ENCODE results near the gene NOTCH1. TPM values are rescaled to one million over a fixed set of nuclear protein-coding genes. Genes with fewer than 3 reads are reported as not detected.

NOTCH1 gene
- total and polyA plus RNA-seq, 7 experiments from 2014 or later: 1.9 to 92.9 (median 52.0) TPM

- H3K4me3 ChIP-seq (ENCODE audit: low read length): no peak overlapping the region
- Mint-ChIP-seq H3K27me3 (no peaks in the 10 kb centered on the region), H3K4me1 (no peaks in the 10 kb centered on the region), H3K4me3 (no peak overlapping the region), H3K36me3 (peaks cover 0 to 6% (median 0%) of the 10 kb centered on the region in 5 donors), H3K27ac (no peak overlapping the region), H3K9me3 (no peaks in the 10 kb centered on the region)
- H3K27me3 ChIP-seq (ENCODE audit: control insufficient read depth in 2 of 2, insufficient read depth in 2 of 2, low read length in 2 of 2): no peaks in the 10 kb centered on the region
- H3K36me3 ChIP-seq (ENCODE audit: control insufficient read depth in 2 of 3, insufficient read depth in 3 of 3, low read length in 3 of 3): peaks cover 0 to 100% (median 12%) of the 10 kb centered on the region in 3 experiments
- DNase-seq (no peak), ATAC-seq (no peak)
- H3K9me3 ChIP-seq (ENCODE audit: control insufficient read depth in 2 of 3, low read length in 3 of 3): no peaks in the 10 kb centered on the region
- H3K4me1 ChIP-seq (ENCODE audit: control insufficient read depth in 2 of 2, insufficient read depth in 2 of 2, low read length in 2 of 2): no peaks in the 10 kb centered on the region
- H3K27ac ChIP-seq (ENCODE audit: low read depth, low read length): no peak overlapping the region
- CTCF ChIA-PET: no interaction called here
- intact Hi-C loops (cut with micrococcal nuclease): loop anchor here in 1 of 2 donors (5.0 kb wide), 1 partner anchor 37 kb away; the partner anchor contains the start of gene NOTCH1
- POLR2A ChIA-PET: interaction anchor here (0.7 kb wide), 1 partner anchor 14 kb away, joined by 3 read pairs; no protein-coding TSS in a partner anchor
These were observed 35.3 kb downstream of the NOTCH1 start for GRCh38 chr9:136510561-136510960.

- Histone ChIP-seq H3K9me3 (ENCODE audit: control insufficient read depth in 2 of 3, low read length in 3 of 3) (no peaks in the 10 kb centered on the region), H3K27me3 (ENCODE audit: control insufficient read depth in 2 of 2, insufficient read depth in 2 of 2, low read length in 2 of 2) (no peaks in the 10 kb centered on the region), H3K4me3 (ENCODE audit: low read length) (no peak overlapping the region), H3K27ac (ENCODE audit: low read depth, low read length) (no peak overlapping the region), H3K36me3 (ENCODE audit: control insufficient read depth in 2 of 3, insufficient read depth in 3 of 3, low read length in 3 of 3) (peaks cover 0 to 100% (median 11%) of the 10 kb centered on the region in 3 experiments), H3K4me1 (ENCODE audit: control insufficient read depth in 2 of 2, insufficient read depth in 2 of 2, low read length in 2 of 2) (no peaks in the 10 kb centered on the region)
- Mint-ChIP-seq H3K36me3 (peaks cover 0 to 6% (median 0%) of the 10 kb centered on the region in 5 donors), H3K9me3 (no peaks in the 10 kb centered on the region), H3K4me3 (no peak overlapping the region), H3K4me1 (no peaks in the 10 kb centered on the region), H3K27me3 (no peaks in the 10 kb centered on the region), H3K27ac (no peak overlapping the region)
- ChIA-PET CTCF (no interaction called here), POLR2A (no interaction called here)
- ATAC-seq: no peak
- DNase-seq: no peak
- intact Hi-C loops (cut with micrococcal nuclease): no loop called here
These were observed 36.3 kb downstream of the NOTCH1 start for GRCh38 chr9:136509549-136509948.

- no peaks in the 10 kb centered on the region for H3K9me3 Mint-ChIP-seq
- peaks cover 0 to 100% (median 11%) of the 10 kb centered on the region in 3 experiments for H3K36me3 ChIP-seq (ENCODE audit: control insufficient read depth in 2 of 3, insufficient read depth in 3 of 3, low read length in 3 of 3)
- H3K27me3 Mint-ChIP-seq: no peaks in the 10 kb centered on the region
- H3K36me3 Mint-ChIP-seq: peaks cover 0 to 6% (median 0%) of the 10 kb centered on the region in 5 donors
- DNase-seq: no peak
- H3K27me3 ChIP-seq (ENCODE audit: control insufficient read depth in 2 of 2, insufficient read depth in 2 of 2, low read length in 2 of 2): no peaks in the 10 kb centered on the region
- ChIA-PET POLR2A (no interaction called here), CTCF (no interaction called here)
- no peak overlapping the region for H3K4me3 Mint-ChIP-seq
- H3K4me1 Mint-ChIP-seq: no peaks in the 10 kb centered on the region
- no peak overlapping the region for H3K27ac ChIP-seq (ENCODE audit: low read depth, low read length)
- ATAC-seq: no peak
- no peaks in the 10 kb centered on the region for H3K4me1 ChIP-seq (ENCODE audit: control insufficient read depth in 2 of 2, insufficient read depth in 2 of 2, low read length in 2 of 2)
- no peak overlapping the region for H3K27ac Mint-ChIP-seq
- H3K4me3 ChIP-seq (ENCODE audit: low read length): no peak overlapping the region
- intact Hi-C loops (cut with micrococcal nuclease): no loop called here
- no peaks in the 10 kb centered on the region for H3K9me3 ChIP-seq (ENCODE audit: control insufficient read depth in 2 of 3, low read length in 3 of 3)
These were observed 36.9 kb downstream of the NOTCH1 start for GRCh38 chr9:136508729-136509500.

DNA sequence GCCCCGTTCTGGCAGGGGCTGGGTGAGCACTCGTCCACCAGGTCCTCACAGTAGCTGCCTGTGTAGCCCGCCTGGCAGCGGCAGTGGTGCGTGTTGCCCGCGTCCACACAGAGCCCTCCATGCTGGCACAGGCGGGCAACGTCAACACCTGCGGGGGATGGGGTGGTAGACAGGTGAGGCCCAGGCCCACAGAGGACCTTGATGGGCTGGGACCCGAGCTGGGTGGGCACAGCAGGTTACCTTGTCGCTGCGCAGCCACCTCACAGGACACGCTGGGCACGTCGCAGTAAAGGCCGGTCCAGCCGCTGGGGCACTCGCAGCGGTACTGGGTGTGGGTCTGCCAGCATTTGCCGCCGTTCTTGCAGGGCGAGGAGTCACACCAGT lies 37.9 kb downstream of the NOTCH1 start:
- Histone ChIP-seq H3K36me3 (ENCODE audit: control insufficient read depth in 2 of 3, insufficient read depth in 3 of 3, low read length in 3 of 3) (peaks cover 0 to 100% (median 15%) of the 10 kb centered on the region in 3 experiments), H3K4me3 (ENCODE audit: low read length) (no peak overlapping the region), H3K9me3 (ENCODE audit: control insufficient read depth in 2 of 3, low read length in 3 of 3) (no peaks in the 10 kb centered on the region), H3K4me1 (ENCODE audit: control insufficient read depth in 2 of 2, insufficient read depth in 2 of 2, low read length in 2 of 2) (no peaks in the 10 kb centered on the region), H3K27ac (ENCODE audit: low read depth, low read length) (no peak overlapping the region), H3K27me3 (ENCODE audit: control insufficient read depth in 2 of 2, insufficient read depth in 2 of 2, low read length in 2 of 2) (no peaks in the 10 kb centered on the region)
- Mint-ChIP-seq H3K4me3 (no peak overlapping the region), H3K4me1 (no peaks in the 10 kb centered on the region), H3K9me3 (no peaks in the 10 kb centered on the region), H3K27me3 (no peaks in the 10 kb centered on the region), H3K36me3 (peaks cover 0 to 6% (median 0%) of the 10 kb centered on the region in 5 donors), H3K27ac (no peak overlapping the region)
- POLR2A ChIA-PET: no interaction called here
- intact Hi-C loops (cut with micrococcal nuclease): no loop called here
- CTCF ChIA-PET: no interaction called here
- DNase-seq: no peak
- no peak for ATAC-seq

DNA sequence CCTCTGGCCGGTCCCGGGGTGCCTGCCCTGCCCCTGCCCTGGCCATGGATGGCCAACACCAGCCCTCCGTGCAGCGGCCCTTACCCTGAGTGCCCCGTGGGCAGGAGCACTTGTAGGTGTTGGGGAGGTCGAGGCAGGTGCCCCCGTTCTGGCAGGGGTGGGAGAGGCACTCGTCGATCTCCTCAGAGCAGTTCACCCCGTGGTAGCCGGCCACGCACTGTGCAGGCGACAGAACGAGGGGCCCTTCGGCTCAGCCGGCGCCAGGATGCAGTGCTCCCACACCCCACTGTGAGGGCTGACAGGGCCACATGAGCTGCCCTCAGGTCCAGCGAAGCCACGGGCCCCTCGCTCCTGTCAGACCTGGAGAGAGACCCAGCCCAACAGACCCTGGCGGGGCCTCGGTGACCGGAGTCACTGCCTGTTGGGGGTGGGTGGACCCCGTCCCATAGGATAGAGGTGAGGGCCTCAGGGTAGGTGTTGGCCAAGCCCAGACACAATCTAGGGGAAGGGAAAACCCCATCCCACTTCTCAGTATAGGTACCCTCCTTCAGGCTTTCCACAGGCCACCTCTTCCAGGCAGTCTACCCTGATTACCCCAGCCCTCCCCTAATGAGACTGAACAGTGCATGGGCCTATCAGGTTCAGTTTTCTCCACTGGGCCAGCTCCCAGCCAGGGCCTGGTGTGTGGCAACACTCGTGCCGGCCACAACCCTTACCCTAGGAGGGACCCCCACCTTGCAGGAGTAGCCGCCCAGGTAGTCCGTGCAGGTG lies 38.4 kb downstream of the NOTCH1 start:
- H3K36me3 ChIP-seq (ENCODE audit: control insufficient read depth in 2 of 3, insufficient read depth in 3 of 3, low read length in 3 of 3): peaks cover 0 to 100% (median 15%) of the 10 kb centered on the region in 3 experiments
- H3K4me1 ChIP-seq (ENCODE audit: control insufficient read depth in 2 of 2, insufficient read depth in 2 of 2, low read length in 2 of 2): no peaks in the 10 kb centered on the region
- no peak overlapping the region for H3K27ac ChIP-seq (ENCODE audit: low read depth, low read length)
- no peak for DNase-seq
- no peaks in the 10 kb centered on the region for H3K27me3 ChIP-seq (ENCODE audit: control insufficient read depth in 2 of 2, insufficient read depth in 2 of 2, low read length in 2 of 2)
- H3K36me3 Mint-ChIP-seq: peaks cover 0 to 9% (median 0%) of the 10 kb centered on the region in 5 donors
- H3K4me3 ChIP-seq (ENCODE audit: low read length): no peak overlapping the region
- ChIA-PET POLR2A (no interaction called here), CTCF (no interaction called here)
- H3K27me3 Mint-ChIP-seq: no peaks in the 10 kb centered on the region
- H3K4me3 Mint-ChIP-seq: no peak overlapping the region
- H3K27ac Mint-ChIP-seq: no peak overlapping the region
- intact Hi-C loops (cut with micrococcal nuclease): no loop called here
- no peaks in the 10 kb centered on the region for H3K4me1 Mint-ChIP-seq
- H3K9me3 ChIP-seq (ENCODE audit: control insufficient read depth in 2 of 3, low read length in 3 of 3): no peaks in the 10 kb centered on the region
- no peaks in the 10 kb centered on the region for H3K9me3 Mint-ChIP-seq
- no peak for ATAC-seq

GRCh38 chr9:136506425-136506824 lies 39.4 kb downstream of the NOTCH1 start:
- no peaks in the 10 kb centered on the region for H3K4me1 Mint-ChIP-seq
- H3K27me3 ChIP-seq (ENCODE audit: control insufficient read depth in 2 of 2, insufficient read depth in 2 of 2, low read length in 2 of 2): no peaks in the 10 kb centered on the region
- no peak overlapping the region for H3K27ac Mint-ChIP-seq
- no peak for DNase-seq
- intact Hi-C loops (cut with micrococcal nuclease): no loop called here
- ChIA-PET POLR2A (no interaction called here), CTCF (no interaction called here)
- no peak for ATAC-seq
- H3K27me3 Mint-ChIP-seq: no peaks in the 10 kb centered on the region
- H3K4me3 ChIP-seq (ENCODE audit: low read length): no peak overlapping the region
- H3K27ac ChIP-seq (ENCODE audit: low read depth, low read length): no peak overlapping the region
- H3K9me3 ChIP-seq (ENCODE audit: control insufficient read depth in 2 of 3, low read length in 3 of 3): no peaks in the 10 kb centered on the region
- no peaks in the 10 kb centered on the region for H3K9me3 Mint-ChIP-seq
- peaks cover 0 to 100% (median 12%) of the 10 kb centered on the region in 3 experiments for H3K36me3 ChIP-seq (ENCODE audit: control insufficient read depth in 2 of 3, insufficient read depth in 3 of 3, low read length in 3 of 3)
- H3K4me3 Mint-ChIP-seq: no peak overlapping the region
- H3K4me1 ChIP-seq (ENCODE audit: control insufficient read depth in 2 of 2, insufficient read depth in 2 of 2, low read length in 2 of 2): no peaks in the 10 kb centered on the region
- peaks cover 0 to 10% (median under 1%) of the 10 kb centered on the region in 5 donors for H3K36me3 Mint-ChIP-seq

Measured in naive thymus-derived CD4-positive, alpha-beta T cell (primary cell).